Type B pancreatic cell (in vitro differentiated cells): Measurements from ENCODE around the gene ST6GAL1. TPM values are rescaled to one million over a fixed set of nuclear protein-coding genes. Genes with fewer than 3 reads are reported as not detected.

Source experiments
- DNase-seq: peaks from one replicate; pipeline ENCODE4 v3.0.0; 2021; ENCODE audit warnings: mixed read lengths; ENCODE audit not compliant: unreplicated experiment; ENCODE audit errors: extremely low spot score
- H3K27ac Mint-ChIP-seq: 2 replicates; pipeline ENCODE4 v1.8.0; 2021; ENCODE audit warnings: mild to moderate bottlenecking, mixed read lengths
- H3K27me3 Mint-ChIP-seq: 2 replicates; pipeline ENCODE4 v1.8.0; 2021; ENCODE audit warnings: mixed read lengths
- H3K36me3 Mint-ChIP-seq: 2 replicates; pipeline ENCODE4 v1.8.0; 2021; ENCODE audit warnings: mixed read lengths
- H3K4me1 Mint-ChIP-seq: one replicate; pipeline ENCODE4 v1.8.0; 2021; ENCODE audit warnings: mixed read lengths; ENCODE audit not compliant: unreplicated experiment
- H3K4me3 Mint-ChIP-seq: 2 replicates; pipeline ENCODE4 v1.8.0; 2021; ENCODE audit warnings: mild to moderate bottlenecking, mixed read lengths
- H3K9me3 Mint-ChIP-seq: 2 replicates; pipeline ENCODE4 v1.8.0; 2021; ENCODE audit warnings: mixed read lengths
- total RNA-seq: library from RNA; stranded (reverse); gene quantifications from 2 replicates; pipeline ENCODE4 v1.2.1, GENCODE V29; 2021; ENCODE audit warnings: low replicate concordance
- TF ChIP-seq, protein P1 (sequence below): fragments of 200-600 bp; sonication (generic); conservative IDR thresholded peaks from 2 replicates; pipeline ENCODE4 v1.5.0; 2021; ENCODE audit warnings: antibody characterized with exemption, mild to moderate bottlenecking

ST6GAL1 gene
- total RNA-seq, 1 donor from 2014 or later: 51.8 TPM

DNA sequence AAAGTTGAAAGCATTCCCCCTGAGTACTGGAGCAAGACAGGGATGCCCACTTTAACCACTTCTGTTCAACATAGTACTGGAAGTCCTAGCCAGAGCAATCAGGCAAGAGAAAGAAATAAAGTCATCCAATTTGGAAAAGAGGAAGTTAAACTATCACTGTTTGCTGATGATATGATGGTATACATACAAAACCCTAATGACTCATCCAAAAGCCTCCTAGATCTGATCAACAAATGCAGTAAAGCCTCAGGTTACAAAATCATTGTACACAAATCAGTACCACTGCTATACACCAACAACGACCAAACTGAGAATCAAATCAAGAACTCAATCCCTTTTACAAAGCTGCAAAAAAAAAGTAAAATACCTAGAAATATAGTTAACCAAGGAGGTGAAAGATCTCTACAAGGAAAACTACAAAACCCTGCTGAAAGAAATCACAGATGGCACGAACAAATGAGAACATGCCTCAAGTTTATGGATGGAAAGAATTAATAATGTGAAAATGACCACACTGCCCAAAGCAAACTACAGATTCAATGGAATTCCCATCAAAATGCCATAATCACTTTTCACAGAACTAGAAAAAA lies 168.7 kb downstream of the ST6GAL1 start:
- Mint-ChIP-seq H3K9me3 (peaks cover 14% of the 10 kb centered on the region), H3K4me1 (peaks cover 6% of the 10 kb centered on the region), H3K27ac (no peak overlapping the region), H3K4me3 (no peak overlapping the region), H3K27me3 (no peaks in the 10 kb centered on the region), H3K36me3 (peaks cover 4% of the 10 kb centered on the region)
- no peak for DNase-seq
- TF ChIP-seq, protein P1, sequence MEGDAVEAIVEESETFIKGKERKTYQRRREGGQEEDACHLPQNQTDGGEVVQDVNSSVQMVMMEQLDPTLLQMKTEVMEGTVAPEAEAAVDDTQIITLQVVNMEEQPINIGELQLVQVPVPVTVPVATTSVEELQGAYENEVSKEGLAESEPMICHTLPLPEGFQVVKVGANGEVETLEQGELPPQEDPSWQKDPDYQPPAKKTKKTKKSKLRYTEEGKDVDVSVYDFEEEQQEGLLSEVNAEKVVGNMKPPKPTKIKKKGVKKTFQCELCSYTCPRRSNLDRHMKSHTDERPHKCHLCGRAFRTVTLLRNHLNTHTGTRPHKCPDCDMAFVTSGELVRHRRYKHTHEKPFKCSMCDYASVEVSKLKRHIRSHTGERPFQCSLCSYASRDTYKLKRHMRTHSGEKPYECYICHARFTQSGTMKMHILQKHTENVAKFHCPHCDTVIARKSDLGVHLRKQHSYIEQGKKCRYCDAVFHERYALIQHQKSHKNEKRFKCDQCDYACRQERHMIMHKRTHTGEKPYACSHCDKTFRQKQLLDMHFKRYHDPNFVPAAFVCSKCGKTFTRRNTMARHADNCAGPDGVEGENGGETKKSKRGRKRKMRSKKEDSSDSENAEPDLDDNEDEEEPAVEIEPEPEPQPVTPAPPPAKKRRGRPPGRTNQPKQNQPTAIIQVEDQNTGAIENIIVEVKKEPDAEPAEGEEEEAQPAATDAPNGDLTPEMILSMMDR: no peak

DNA sequence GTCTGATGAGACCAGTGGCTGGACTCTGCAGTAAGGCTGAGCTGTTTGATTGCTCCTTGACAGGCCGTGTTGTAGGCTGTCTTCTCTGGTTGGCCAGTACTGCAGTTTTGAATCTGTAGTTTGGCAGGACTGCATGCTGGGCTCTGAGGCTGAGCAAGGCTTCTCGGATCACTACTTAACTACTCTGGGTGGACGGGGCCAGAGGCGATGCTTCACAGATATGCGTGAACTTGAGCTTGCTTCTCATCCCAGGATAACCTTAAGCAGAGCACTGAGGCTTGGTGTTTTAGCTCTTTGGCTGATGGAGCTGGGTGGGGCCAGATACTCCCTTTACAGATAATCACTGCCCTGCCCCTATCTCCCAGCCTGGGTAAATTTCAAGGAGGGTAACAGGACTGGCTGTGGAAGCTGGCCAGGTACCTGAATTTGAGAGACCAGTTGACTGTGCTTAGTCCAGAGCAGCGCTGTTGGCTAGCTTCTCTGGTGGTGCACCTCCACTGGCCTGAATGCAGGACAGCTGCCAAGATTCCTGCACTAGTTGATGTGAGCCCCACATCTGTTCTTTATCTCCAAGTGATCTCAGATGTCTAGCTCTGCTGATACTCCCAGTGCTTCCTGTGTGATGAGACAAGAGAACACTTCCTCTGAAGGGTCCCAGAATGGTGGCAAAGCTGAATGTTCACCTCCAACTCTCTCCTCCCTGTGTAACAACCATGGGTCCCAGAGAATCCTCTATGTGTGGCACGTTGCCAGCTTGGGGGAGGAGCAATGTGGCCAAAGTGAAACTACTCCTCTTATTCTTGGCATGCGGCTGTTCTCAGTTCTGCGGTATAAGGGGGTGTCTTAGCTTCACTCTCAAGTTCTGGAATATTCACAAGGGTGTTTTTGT lies 171.1 kb downstream of the ST6GAL1 start:
- TF ChIP-seq, protein P1: no peak
- H3K36me3 Mint-ChIP-seq: peaks cover 4% of the 10 kb centered on the region
- no peak overlapping the region for H3K4me3 Mint-ChIP-seq

DNA sequence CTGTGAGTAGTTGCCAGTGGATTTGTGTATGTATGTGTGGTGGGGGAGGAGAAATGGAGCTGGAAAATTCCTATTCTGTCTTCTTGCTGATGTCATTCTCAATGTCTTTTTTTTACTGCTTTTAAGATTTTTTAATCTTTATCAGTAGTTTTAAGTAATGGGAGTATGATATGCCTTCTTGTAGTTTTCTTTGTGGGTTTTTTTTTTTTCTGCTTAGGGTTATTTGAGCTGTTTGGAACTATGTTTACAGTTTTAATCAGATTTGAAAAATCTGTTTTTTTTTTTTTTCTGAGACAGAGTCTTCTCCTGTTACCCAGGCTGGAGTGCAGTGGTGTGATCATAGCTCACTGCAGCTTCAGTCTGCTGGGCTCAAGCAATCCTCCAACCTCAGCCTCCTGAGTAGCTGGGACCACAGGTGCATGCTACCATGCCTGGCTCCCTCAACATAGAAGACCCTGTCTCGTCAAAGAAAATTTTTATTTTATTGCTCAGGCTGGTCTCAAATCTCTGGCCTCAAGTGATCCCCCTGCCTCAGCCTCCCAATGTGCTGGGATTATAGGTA lies 171.8 kb downstream of the ST6GAL1 start:
- Mint-ChIP-seq H3K9me3 (peaks cover 9% of the 10 kb centered on the region), H3K36me3 (peaks cover 4% of the 10 kb centered on the region), H3K27ac (no peak overlapping the region), H3K27me3 (no peaks in the 10 kb centered on the region), H3K4me3 (no peak overlapping the region), H3K4me1 (peaks cover 6% of the 10 kb centered on the region)
- TF ChIP-seq, protein P1: no peak
- no peak for DNase-seq

More for the DNA sequence above, 171.1 kb downstream of the ST6GAL1 start:
- H3K27me3 Mint-ChIP-seq: no peaks in the 10 kb centered on the region
- H3K4me1 Mint-ChIP-seq: peaks cover 6% of the 10 kb centered on the region
- H3K27ac Mint-ChIP-seq: no peak overlapping the region
- DNase-seq: no peak
- peaks cover 11% of the 10 kb centered on the region for H3K9me3 Mint-ChIP-seq

DNA sequence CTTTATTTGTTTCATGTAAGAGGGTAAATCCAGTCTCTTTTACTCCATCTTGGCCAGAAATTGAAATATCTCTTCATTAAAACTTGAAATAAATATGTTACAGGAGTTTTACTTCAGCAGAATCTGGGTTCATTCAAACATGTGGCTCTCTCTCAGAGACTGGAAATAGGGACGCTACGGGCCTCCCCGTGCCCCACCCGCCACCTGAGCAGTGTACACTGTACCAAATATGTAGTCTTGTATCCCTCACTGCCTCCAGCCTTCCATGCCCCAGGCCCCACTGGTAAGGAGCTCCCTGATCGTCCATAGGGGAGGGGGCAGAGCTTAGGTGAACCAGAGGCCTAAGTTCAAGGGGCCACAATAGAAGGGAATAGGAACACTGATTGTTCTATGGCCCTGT lies 172.9 kb downstream of the ST6GAL1 start:
- Mint-ChIP-seq H3K36me3 (peaks cover 4% of the 10 kb centered on the region), H3K4me1 (peaks cover 6% of the 10 kb centered on the region), H3K27ac (no peak overlapping the region), H3K4me3 (no peak overlapping the region), H3K9me3 (peaks cover 9% of the 10 kb centered on the region), H3K27me3 (no peaks in the 10 kb centered on the region)
- TF ChIP-seq, protein P1: no peak
- no peak for DNase-seq

DNA sequence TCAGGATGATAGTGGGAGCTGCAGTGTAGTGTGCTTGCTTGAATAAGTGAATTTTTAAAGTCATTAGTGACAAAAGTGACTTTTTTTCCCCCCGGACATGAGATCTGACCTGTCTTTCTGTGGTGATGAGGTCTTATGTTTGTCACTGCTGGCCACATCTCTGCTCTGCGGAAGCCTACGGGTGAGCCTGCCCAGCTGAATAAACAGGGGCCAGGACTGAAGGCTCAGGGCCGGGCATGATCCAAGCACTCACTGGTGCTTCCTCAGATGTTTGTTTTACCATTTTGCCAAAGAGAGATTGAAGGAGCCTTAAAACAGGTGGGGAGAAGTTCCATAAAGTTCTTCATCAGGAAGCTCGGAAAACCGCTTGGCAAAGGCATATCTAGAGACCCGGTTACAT lies 174.0 kb downstream of the ST6GAL1 start:
- TF ChIP-seq, protein P1: no peak
- Mint-ChIP-seq H3K36me3 (peaks cover 4% of the 10 kb centered on the region), H3K9me3 (no peaks in the 10 kb centered on the region), H3K27me3 (no peaks in the 10 kb centered on the region), H3K27ac (no peak overlapping the region), H3K4me1 (peaks cover 6% of the 10 kb centered on the region), H3K4me3 (no peak overlapping the region)
- DNase-seq: no peak
